PC-9 (cell line): Measurements from ENCODE around the gene WBP1L. TPM values are rescaled to one million over a fixed set of nuclear protein-coding genes. Genes with fewer than 3 reads are reported as not detected.

ENCODE experiments used
- BruUV-seq: library from RNA; stranded (reverse); fragments of 400-500 nt; replicated peaks from 2 replicates; lab custom pipeline; 2021; lab: Mats Ljungman, UMichigan
- CTCF ChIA-PET: fragments of 300-600 bp; sonication (Branson Sonifier 250); formaldehyde crosslinking; loops from one replicate; lab custom pipeline; 2022; ENCODE audit warnings: antibody characterized with exemption; lab: Charles Lee
- POLR2A ChIA-PET: fragments of 300-600 bp; sonication (Branson Sonifier 250); formaldehyde crosslinking; loops from one replicate; lab custom pipeline; 2022; ENCODE audit warnings: antibody characterized with exemption; ENCODE audit not compliant: unreplicated experiment; lab: Charles Lee
- DNase-seq, 2 experiments: peaks; one replicate each; pipeline versions ENCODE4 v3.0.0 to v3.0.0-alpha.2; 2015 to 2022; ENCODE audit warnings: mixed read lengths in 1 of 2
- H2AFZ ChIP-seq: fragments of 200-600 bp; sonication (generic); 2 replicates; pipeline ENCODE4 v1.8.1; 2017; ENCODE audit warnings: antibody characterized with exemption
- H3F3A ChIP-seq: fragments of 200-600 bp; sonication (generic); 2 replicates; pipeline ENCODE4 v1.8.1; 2017; ENCODE audit warnings: antibody characterized with exemption, mild to moderate bottlenecking, low read depth; ENCODE audit not compliant: insufficient read depth
- H3K27ac ChIP-seq: fragments of 200-600 bp; sonication (generic); 2 replicates; pipeline ENCODE4 v1.6.1; 2016; ENCODE audit warnings: mixed run types
- H3K27me3 ChIP-seq: fragments of 200-600 bp; sonication (generic); 2 replicates; pipeline ENCODE4 v1.6.1; 2016; ENCODE audit warnings: low read depth, mixed run types; ENCODE audit not compliant: insufficient read depth
- H3K36me3 ChIP-seq: fragments of 200-600 bp; sonication (generic); 2 replicates; pipeline ENCODE4 v1.6.1; 2016; ENCODE audit warnings: low read depth, mixed run types
- H3K4me1 ChIP-seq: fragments of 200-600 bp; sonication (generic); replicated peaks from 2 replicates; pipeline ENCODE4 v1.6.1; 2016; ENCODE audit warnings: mixed run types; ENCODE audit not compliant: insufficient read depth
- H3K4me2 ChIP-seq: fragments of 200-600 bp; sonication (generic); 2 replicates; pipeline ENCODE4 v1.6.1; 2017; ENCODE audit warnings: mixed run types
- H3K4me3 ChIP-seq: fragments of 200-600 bp; sonication (generic); 2 replicates; pipeline ENCODE4 v1.6.1; 2016; ENCODE audit warnings: mixed run types
- H3K79me2 ChIP-seq: fragments of 200-600 bp; sonication (generic); 2 replicates; pipeline ENCODE4 v1.6.1; 2017; ENCODE audit warnings: low read depth, mixed run types
- H3K9me2 ChIP-seq: fragments of 200-600 bp; sonication (generic); 2 replicates; pipeline ENCODE4 v1.8.1; 2017; ENCODE audit warnings: mild to moderate bottlenecking; ENCODE audit not compliant: insufficient read depth
- H3K9me3 ChIP-seq: fragments of 200-600 bp; sonication (generic); 2 replicates; pipeline ENCODE4 v1.8.1; 2016; ENCODE audit warnings: low read depth; ENCODE audit not compliant: insufficient read depth
- H4K20me1 ChIP-seq: fragments of 200-600 bp; sonication (generic); 2 replicates; pipeline ENCODE4 v1.8.1; 2017; ENCODE audit not compliant: insufficient read depth
- EZH2 ChIP-seq: fragments of 200-600 bp; sonication (generic); IDR thresholded peaks from 2 replicates; pipeline ENCODE4 v1.8.0; 2017; ENCODE audit warnings: antibody characterized with exemption, low read depth
- intact Hi-C: fragments of 100-400 bp; cut with micrococcal nuclease; formaldehyde crosslinking; loops from one replicate; pipeline ENCODE4 v1.10.0; 2022; ENCODE audit not compliant: unreplicated experiment
- total RNA-seq: library from RNA; stranded (reverse); gene quantifications from 2 replicates; pipeline ENCODE4 v1.2.3, GENCODE V29; 2021
- TF ChIP-seq, protein P1 (sequence below): fragments of 200-600 bp; sonication (generic); conservative IDR thresholded peaks from 2 replicates; pipeline ENCODE4 v1.6.1; 2017; ENCODE audit warnings: mixed run types, antibody characterized with exemption, mild to moderate bottlenecking, moderate library complexity

WBP1L gene
- total RNA-seq, 1 experiment from 2014 or later, result 19.7 TPM

DNA sequence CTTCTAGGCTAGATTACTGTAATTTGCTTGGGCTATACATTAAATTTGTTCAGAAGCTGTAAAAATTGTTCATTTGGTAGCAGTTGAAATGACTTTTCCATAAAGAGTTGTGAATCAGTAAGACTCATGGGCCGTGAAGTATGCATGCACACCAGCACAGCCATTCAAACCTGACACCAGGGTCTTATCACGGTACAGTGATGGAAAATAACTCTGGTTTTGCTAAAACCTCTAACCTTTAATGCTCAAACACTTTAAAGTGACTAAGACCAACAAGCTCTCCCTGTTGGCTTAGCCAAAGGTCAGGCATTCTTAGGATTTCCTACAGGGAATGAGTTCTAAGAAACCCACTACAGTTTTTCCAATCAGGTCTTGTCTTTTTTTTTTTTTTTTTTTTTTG, 41.0 kb upstream of the WBP1L start:
- no peak overlapping the region for H2AFZ ChIP-seq
- no TSS peak for BruUV-seq
- ChIA-PET POLR2A (interaction anchor here (0.6 kb wide), 1 partner anchor 252 kb away, joined by 5 read pairs; no protein-coding TSS in a partner anchor), CTCF (no interaction called here)
- H3K9me3 ChIP-seq, result no peaks in the 10 kb centered on the region
- H3K79me2 ChIP-seq, result no peaks in the 10 kb centered on the region
- no peak overlapping the region for H3K4me2 ChIP-seq
- no peaks in the 10 kb centered on the region for H3K4me1 ChIP-seq
- no peaks in the 10 kb centered on the region for H3F3A ChIP-seq
- H3K4me3 ChIP-seq, result no peak overlapping the region
- TF ChIP-seq EZH2, result no peak
- TF ChIP-seq, protein P1, sequence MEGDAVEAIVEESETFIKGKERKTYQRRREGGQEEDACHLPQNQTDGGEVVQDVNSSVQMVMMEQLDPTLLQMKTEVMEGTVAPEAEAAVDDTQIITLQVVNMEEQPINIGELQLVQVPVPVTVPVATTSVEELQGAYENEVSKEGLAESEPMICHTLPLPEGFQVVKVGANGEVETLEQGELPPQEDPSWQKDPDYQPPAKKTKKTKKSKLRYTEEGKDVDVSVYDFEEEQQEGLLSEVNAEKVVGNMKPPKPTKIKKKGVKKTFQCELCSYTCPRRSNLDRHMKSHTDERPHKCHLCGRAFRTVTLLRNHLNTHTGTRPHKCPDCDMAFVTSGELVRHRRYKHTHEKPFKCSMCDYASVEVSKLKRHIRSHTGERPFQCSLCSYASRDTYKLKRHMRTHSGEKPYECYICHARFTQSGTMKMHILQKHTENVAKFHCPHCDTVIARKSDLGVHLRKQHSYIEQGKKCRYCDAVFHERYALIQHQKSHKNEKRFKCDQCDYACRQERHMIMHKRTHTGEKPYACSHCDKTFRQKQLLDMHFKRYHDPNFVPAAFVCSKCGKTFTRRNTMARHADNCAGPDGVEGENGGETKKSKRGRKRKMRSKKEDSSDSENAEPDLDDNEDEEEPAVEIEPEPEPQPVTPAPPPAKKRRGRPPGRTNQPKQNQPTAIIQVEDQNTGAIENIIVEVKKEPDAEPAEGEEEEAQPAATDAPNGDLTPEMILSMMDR, result no peak
- no peaks in the 10 kb centered on the region for H3K27me3 ChIP-seq
- H3K27ac ChIP-seq, result no peak overlapping the region
- no peaks in the 10 kb centered on the region for H3K9me2 ChIP-seq
- no peaks in the 10 kb centered on the region for H3K36me3 ChIP-seq
- no peaks in the 10 kb centered on the region for H4K20me1 ChIP-seq
- intact Hi-C loops, result no loop called here
- no peak for DNase-seq

DNA sequence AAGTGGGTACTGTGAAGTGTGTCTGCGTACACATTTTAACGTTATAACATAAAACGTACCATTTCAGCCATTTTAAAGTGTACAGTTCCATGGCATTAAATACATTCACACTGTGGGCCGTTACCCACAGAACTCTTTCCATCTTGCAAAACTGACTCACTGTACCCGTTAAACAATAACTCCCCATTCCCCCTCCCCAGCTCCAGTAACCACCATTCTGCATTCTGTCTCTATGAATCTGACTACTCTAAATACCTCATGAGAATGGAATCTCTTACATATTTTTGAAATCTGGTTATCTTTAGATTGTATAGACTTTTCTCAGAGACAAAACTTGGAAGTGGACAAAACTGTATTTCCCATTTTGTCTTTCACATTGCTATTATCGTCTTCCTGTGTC, 38.8 kb upstream of the WBP1L start:
- POLR2A ChIA-PET, result no interaction called here

GRCh38 chr10:102705531-102705930, 38.2 kb upstream of the WBP1L start:
- Histone ChIP-seq H3F3A (no peaks in the 10 kb centered on the region), H3K9me3 (no peaks in the 10 kb centered on the region), H2AFZ (no peak overlapping the region), H3K4me1 (no peaks in the 10 kb centered on the region), H3K9me2 (no peaks in the 10 kb centered on the region), H3K27ac (no peak overlapping the region), H3K36me3 (no peaks in the 10 kb centered on the region), H3K4me3 (no peak overlapping the region), H3K4me2 (no peak overlapping the region), H3K79me2 (no peaks in the 10 kb centered on the region), H3K27me3 (no peaks in the 10 kb centered on the region), H4K20me1 (no peaks in the 10 kb centered on the region)
- TF ChIP-seq EZH2, result no peak
- TF ChIP-seq, protein P1, result no peak
- CTCF ChIA-PET, result no interaction called here
- POLR2A ChIA-PET, result no interaction called here
- intact Hi-C loops, result no loop called here
- no TSS peak for BruUV-seq
- no peak for DNase-seq

More for the DNA sequence above, 38.8 kb upstream of the WBP1L start:
- Histone ChIP-seq H3F3A (no peaks in the 10 kb centered on the region), H3K4me1 (no peaks in the 10 kb centered on the region), H4K20me1 (no peaks in the 10 kb centered on the region), H3K9me3 (no peaks in the 10 kb centered on the region), H3K4me3 (no peak overlapping the region), H3K9me2 (no peaks in the 10 kb centered on the region), H3K79me2 (no peaks in the 10 kb centered on the region), H3K27me3 (no peaks in the 10 kb centered on the region), H3K27ac (no peak overlapping the region), H3K4me2 (no peak overlapping the region), H3K36me3 (no peaks in the 10 kb centered on the region), H2AFZ (no peak overlapping the region)
- CTCF ChIA-PET, result no interaction called here
- TF ChIP-seq, protein P1, result no peak
- no peak for TF ChIP-seq EZH2
- intact Hi-C loops, result no loop called here
- BruUV-seq, result no TSS peak
- DNase-seq, result no peak
